GM18511 (cell line): ENCODE data around the gene ABCA3.
"Not testable (repeated sequence)": the region's sequence is repeated elsewhere in the genome, so short reads cannot be mapped to it uniquely, and the experiment has no call there.

Experiments
- ATAC-seq: cut with Tn5 transposase; IDR thresholded peaks from one replicate; pipeline ENCODE4 v1.9.1; 2021; ENCODE audit warnings: mild to moderate bottlenecking, moderate library complexity; ENCODE audit not compliant: unreplicated experiment

The ABCA3 gene

GRCh38 chr16:2263026-2263425 lies 77.5 kb downstream of the ABCA3 start:
- not testable (repeated sequence) for ATAC-seq

GRCh38 chr16:2260250-2260649 lies 80.3 kb downstream of the ABCA3 start:
- ATAC-seq, result no peak

- ATAC-seq, result not testable (repeated sequence)
Observed at GRCh38 chr16:2258530-2258929, 82.0 kb downstream of the ABCA3 start.

- no peak for ATAC-seq
Observed at GRCh38 chr16:2257726-2258125, 82.8 kb downstream of the ABCA3 start.

GRCh38 chr16:2256531-2257140 lies 83.9 kb downstream of the ABCA3 start:
- ATAC-seq, result no peak

GRCh38 chr16:2253293-2253692 lies 87.2 kb downstream of the ABCA3 start:
- ATAC-seq, result no peak

- no peak for ATAC-seq
Observed at GRCh38 chr16:2252806-2253148, 87.8 kb downstream of the ABCA3 start.

- peak; percentile 92 for ATAC-seq
Observed at GRCh38 chr16:2251296-2252111, 89.0 kb downstream of the ABCA3 start, which contains the start of gene ECI1. Gene ECI1 (minus strand): TSS chr16:2251587. CDS start chr16:2251566, 21 bp downstream.

GRCh38 chr16:2250652-2251295 lies 89.8 kb downstream of the ABCA3 start:
- ATAC-seq, result peak; percentile 5

GRCh38 chr16:2246301-2246885 lies 94.1 kb downstream of the ABCA3 start:
- no peak for ATAC-seq

- no peak for ATAC-seq
Observed at GRCh38 chr16:2244926-2245795, 95.4 kb downstream of the ABCA3 start.

- ATAC-seq, result no peak
Observed at GRCh38 chr16:2244301-2244700, 96.2 kb downstream of the ABCA3 start.

- ATAC-seq, result no peak
Observed at GRCh38 chr16:2243781-2244180, 96.7 kb downstream of the ABCA3 start.

GRCh38 chr16:2243031-2243528 lies 97.4 kb downstream of the ABCA3 start:
- no peak for ATAC-seq

GRCh38 chr16:2242598-2242997 lies 97.9 kb downstream of the ABCA3 start:
- no peak for ATAC-seq

- not testable (repeated sequence) for ATAC-seq
Observed at GRCh38 chr16:2240331-2240730, 100.2 kb downstream of the ABCA3 start.

- ATAC-seq, result no peak
Observed at GRCh38 chr16:2238838-2239675, 101.5 kb downstream of the ABCA3 start.

- no peak for ATAC-seq
Observed at GRCh38 chr16:2238150-2238837, 102.2 kb downstream of the ABCA3 start.
